K562 (cell line): ENCODE data around the gene GMIP. TPM values are rescaled to one million over a fixed set of nuclear protein-coding genes. Genes with fewer than 3 reads are reported as not detected.

ENCODE experiments used
- ATAC-seq: fragments of 200-7000 bp; cut with Tn5 transposase; 3 replicates; pipeline ENCODE4 v1.9.1; 2020; ENCODE audit warnings: moderate library complexity
- BruUV-seq: library from RNA; stranded (reverse); fragments of 400-500 nt; replicated peaks from 2 replicates; lab custom pipeline; 2021; lab: Mats Ljungman, UMichigan
- CTCF ChIA-PET: fragments of 300-600 bp; formaldehyde crosslinking; extraction: SDS; loops from one replicate; lab custom pipeline; 2021; ENCODE audit warnings: low intra/inter-chr PET ratio; lab: Yijun Ruan, JAX
- POLR2A ChIA-PET: fragments of 300-600, 350-650 bp; sonication (Branson Sonifier 250); formaldehyde crosslinking; extraction: SDS; loops from one replicate; lab custom pipeline; 2021; ENCODE audit warnings: antibody characterized with exemption, inconsistent platforms; lab: Yijun Ruan, JAX
- DNase-seq, 4 experiments: peaks; one replicate each; pipeline versions ENCODE4 v3.0.0 to v3.0.0-alpha.2; 2011 to 2018; ENCODE audit warnings: low spot score in 3 of 4, mixed read lengths in 3 of 4; ENCODE audit errors: extremely low read depth in 1 of 4
- FAIRE-seq: peaks from 2 replicates; lab custom pipeline; 2011; peaks lifted over from hg19 to GRCh38; lab: Jason Lieb, UNC
- H2AFZ ChIP-seq: 2 replicates; pipeline ENCODE4 v1.6.0; 2011; ENCODE audit warnings: low read depth, low read length, control low read depth, inconsistent platforms
- H3K27ac ChIP-seq: fragments of 200-600 bp; 3 replicates; pipeline ENCODE4 v1.8.0; 2011; ENCODE audit warnings: low read depth, mild to moderate bottlenecking, control low read depth, inconsistent platforms, low read length, moderate library complexity, mixed read lengths; ENCODE audit errors: extremely low read depth
- H3K27me3 ChIP-seq, 2 experiments: fragments of 300-600 bp in 1 of 2; 2 replicates in 1 of 2; 3 replicates in 1 of 2; pipeline versions ENCODE4 v1.6.0 to v1.8.0; 2011; ENCODE audit warnings: inconsistent platforms in 2 of 2, low read length in 2 of 2, mild to moderate bottlenecking in 1 of 2, mixed read lengths in 1 of 2, moderate library complexity in 1 of 2; ENCODE audit not compliant: control insufficient read depth in 2 of 2, insufficient read depth in 2 of 2
- H3K36me3 ChIP-seq: fragments of 300-600 bp; 3 replicates; pipeline ENCODE4 v1.8.0; 2011; ENCODE audit warnings: mild to moderate bottlenecking, low read length, inconsistent platforms; ENCODE audit not compliant: control insufficient read depth, insufficient read depth
- H3K4me1 ChIP-seq, 2 experiments: fragments of 200-600 bp in 1 of 2; replicated peaks in 1 of 2; 2 replicates in 1 of 2; 3 replicates in 1 of 2; pipeline versions ENCODE4 v1.5.1 to v1.8.0; 2011; ENCODE audit warnings: inconsistent platforms in 2 of 2, low read length in 2 of 2, mild to moderate bottlenecking in 1 of 2, mixed read lengths in 1 of 2, moderate library complexity in 1 of 2; ENCODE audit not compliant: control insufficient read depth in 2 of 2, insufficient read depth in 2 of 2
- H3K4me2 ChIP-seq: 2 replicates; pipeline ENCODE4 v1.6.1; 2011; ENCODE audit warnings: low read length, control low read depth, inconsistent platforms, mixed read lengths; ENCODE audit not compliant: insufficient read depth
- H3K4me3 ChIP-seq: fragments of 200-600 bp; sonication (generic), shearing (Covaris generic); 2 replicates; pipeline ENCODE4 v1.5.1; 2016; ENCODE audit warnings: control low read depth, inconsistent platforms
- H3K79me2 ChIP-seq: fragments of 200-600 bp; 3 replicates; pipeline ENCODE4 v1.8.0; 2011; ENCODE audit warnings: low read length, inconsistent platforms; ENCODE audit not compliant: control insufficient read depth, insufficient read depth
- H3K9ac ChIP-seq, 2 experiments: 2 replicates each; pipeline versions ENCODE4 v1.6.0 to v1.6.1; 2011; ENCODE audit warnings: low read depth in 2 of 2, low read length in 2 of 2, control low read depth in 1 of 2, inconsistent platforms in 1 of 2, mild to moderate bottlenecking in 1 of 2, mixed read lengths in 1 of 2; ENCODE audit not compliant: insufficient read depth in 1 of 2
- H3K9me1 ChIP-seq: one replicate; pipeline ENCODE4 v1.6.0; 2011; ENCODE audit warnings: inconsistent platforms, mild to moderate bottlenecking, low read length, moderate library complexity; ENCODE audit not compliant: control insufficient read depth, insufficient read depth
- H3K9me3 ChIP-seq: replicated peaks from 2 replicates; pipeline ENCODE4 v1.5.1; 2011; ENCODE audit warnings: low read depth, low read length, inconsistent platforms; ENCODE audit not compliant: control insufficient read depth, insufficient read depth
- H4K20me1 ChIP-seq: replicated peaks from 2 replicates; pipeline ENCODE4 v1.6.1; 2011; ENCODE audit warnings: low read length, inconsistent platforms, mixed read lengths; ENCODE audit not compliant: control insufficient read depth, insufficient read depth
- FIP1L1 ChIP-seq: fragments of 200-400 bp; formaldehyde crosslinking; IDR thresholded peaks from 2 replicates; pipeline ENCODE4 v1.6.1; 2018; ENCODE audit warnings: mild to moderate bottlenecking, low read depth, low read length; ENCODE audit not compliant: poor library complexity, severe bottlenecking
- POLR2G ChIP-seq: fragments of 200-400 bp; formaldehyde crosslinking; IDR thresholded peaks from 2 replicates; pipeline ENCODE4 v1.6.1; 2017; ENCODE audit warnings: low read depth, mild to moderate bottlenecking, antibody characterized with exemption, low read length, moderate library complexity
- SPI1 ChIP-seq: IDR thresholded peaks from 2 replicates; pipeline ENCODE4 v1.6.1; 2011; ENCODE audit warnings: low read depth, low read length, control low read depth, borderline replicate concordance
- TOE1 ChIP-seq, 2 experiments: fragments of 450-650 bp in 1 of 2; sonication (generic) in 1 of 2; formaldehyde crosslinking in 1 of 2; IDR thresholded peaks; 2 replicates each; pipeline versions ENCODE4 v1.7.1 to v1.8.0; 2016 to 2022; ENCODE audit warnings: borderline replicate concordance in 2 of 2, mild to moderate bottlenecking in 2 of 2, antibody characterized with exemption in 1 of 2, inconsistent platforms in 1 of 2, low read depth in 1 of 2, missing genetic modification reagents in 1 of 2, moderate library complexity in 1 of 2
- WGBS: fragments of 100-300 bp; shearing (Covaris generic); methylation state at CpG from one replicate; pipeline ENCODE4 v1.1.6; 2016; ENCODE audit warnings: low coverage, mixed read lengths; ENCODE audit not compliant: insufficient coverage; ENCODE audit errors: missing lambda C conversion rate; 5-methylcytosine and 5-hydroxymethylcytosine counted together
- in situ Hi-C: fragments of 300-500 bp; cut with MboI; formaldehyde crosslinking; loops from 4 replicates; pipeline ENCODE4 v1.15.0; 2018; ENCODE audit warnings: inconsistent platforms, mixed read lengths
- intact Hi-C: fragments of 100-400 bp; cut with micrococcal nuclease; formaldehyde crosslinking; loops from 2 replicates; pipeline ENCODE4 v1.14.2; 2022
- polyA plus RNA-seq, 8 experiments: library from polyadenylated mRNA; depleted of rRNA in 4 of 8; stranded (reverse) in 5 of 8; unstranded in 3 of 8; fragments of >200 nt; fragmentation: Nextera tagmentation in 2 of 8; fragmentation: Illumina TruSeq in 1 of 8; extraction: Ambion mirVana in 2 of 8; extraction: Trizol in 1 of 8; gene quantifications; 2 replicates each; pipeline versions ENCODE4 v1.2.1 to v1.2.3, GENCODE V29; 2011 to 2014; ENCODE audit warnings: inconsistent platforms in 1 of 8, missing spikeins in 1 of 8
- total RNA-seq, 7 experiments: library from RNA; depleted of rRNA in 6 of 7; stranded (reverse); fragments of >200 nt in 6 of 7; fragmentation: Illumina TruSeq in 2 of 7; extraction: Trizol in 2 of 7; gene quantifications; 2 replicates each; pipeline versions ENCODE4 v1.2.1 to v1.2.3, GENCODE V29; 2011 to 2021; ENCODE audit warnings: low replicate concordance in 1 of 7
- TF ChIP-seq, protein P1 (sequence below): fragments of 250-450 bp; sonication (Bioruptor Pico); IDR thresholded peaks from 2 replicates; pipeline ENCODE4 v1.8.0; 2021; ENCODE audit warnings: mild to moderate bottlenecking, moderate library complexity

The GMIP gene
- total and polyA plus RNA-seq, 9 of the 15 experiments (the other 6 are each of a cell fraction or from before 2014, with no cell fraction given), result 0.14 to 15.8 (median 3.2) TPM

DNA sequence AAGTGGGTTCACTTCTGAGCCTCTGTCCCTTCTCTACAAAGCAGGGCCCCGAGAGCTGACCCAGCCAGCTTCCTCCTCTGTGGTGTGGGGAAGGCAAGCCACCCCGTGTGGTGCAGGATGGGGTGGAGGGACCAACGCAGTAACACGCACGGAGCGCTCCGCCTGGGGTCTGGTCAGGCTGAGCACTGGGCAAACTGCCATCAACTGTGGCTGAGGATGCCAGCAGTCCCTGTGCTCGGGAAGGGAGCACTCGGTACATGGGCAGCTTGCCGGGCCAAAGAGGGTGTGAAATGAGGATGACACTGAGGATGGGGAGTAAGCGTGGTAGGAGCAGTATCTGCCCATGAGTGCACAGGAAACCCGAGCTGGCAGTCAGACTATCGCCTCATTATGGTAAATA lies 7.6 kb upstream of the GMIP start:
- Histone ChIP-seq H3K9ac (no peak overlapping the region; a peak in 1 of 4 replicates), H3K4me1 (peaks cover 0 to 4% of the 10 kb centered on the region in 2 experiments; a peak in 1 of 5 replicates), H3K36me3 (peaks cover 94% of the 10 kb centered on the region; the same call in 2 of the 3 replicates), H2AFZ (no peak overlapping the region), H3K9me3 (no peaks in the 10 kb centered on the region), H3K9me1 (no peaks in the 10 kb centered on the region), H3K4me2 (no peak overlapping the region), H3K79me2 (no peaks in the 10 kb centered on the region), H3K27ac (no peak overlapping the region), H3K4me3 (no peak overlapping the region), H3K27me3 (no peaks in the 10 kb centered on the region), H4K20me1 (no peaks in the 10 kb centered on the region)
- FAIRE-seq, result no peak
- BruUV-seq, result no TSS peak
- ChIA-PET CTCF (no interaction called here), POLR2A (interaction anchor here (5.6 kb wide), 1 partner anchor 11 kb away, joined by 40 read pairs; the partner anchor contains the start of gene ATP13A1)
- ATAC-seq, result no peak
- no peak for DNase-seq
- in situ Hi-C loops (no loop called here), intact Hi-C loops (no loop called here)
- peak; percentile 47; the same call in 1 of the 2 replicates for TF ChIP-seq POLR2G
- TF ChIP-seq, protein P1, sequence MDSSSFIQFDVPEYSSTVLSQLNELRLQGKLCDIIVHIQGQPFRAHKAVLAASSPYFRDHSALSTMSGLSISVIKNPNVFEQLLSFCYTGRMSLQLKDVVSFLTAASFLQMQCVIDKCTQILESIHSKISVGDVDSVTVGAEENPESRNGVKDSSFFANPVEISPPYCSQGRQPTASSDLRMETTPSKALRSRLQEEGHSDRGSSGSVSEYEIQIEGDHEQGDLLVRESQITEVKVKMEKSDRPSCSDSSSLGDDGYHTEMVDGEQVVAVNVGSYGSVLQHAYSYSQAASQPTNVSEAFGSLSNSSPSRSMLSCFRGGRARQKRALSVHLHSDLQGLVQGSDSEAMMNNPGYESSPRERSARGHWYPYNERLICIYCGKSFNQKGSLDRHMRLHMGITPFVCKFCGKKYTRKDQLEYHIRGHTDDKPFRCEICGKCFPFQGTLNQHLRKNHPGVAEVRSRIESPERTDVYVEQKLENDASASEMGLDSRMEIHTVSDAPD (CRISPR knock-in tag), result no peak
- WGBS, result 90% methylated on average over 8 of the region's 13 CpGs

DNA sequence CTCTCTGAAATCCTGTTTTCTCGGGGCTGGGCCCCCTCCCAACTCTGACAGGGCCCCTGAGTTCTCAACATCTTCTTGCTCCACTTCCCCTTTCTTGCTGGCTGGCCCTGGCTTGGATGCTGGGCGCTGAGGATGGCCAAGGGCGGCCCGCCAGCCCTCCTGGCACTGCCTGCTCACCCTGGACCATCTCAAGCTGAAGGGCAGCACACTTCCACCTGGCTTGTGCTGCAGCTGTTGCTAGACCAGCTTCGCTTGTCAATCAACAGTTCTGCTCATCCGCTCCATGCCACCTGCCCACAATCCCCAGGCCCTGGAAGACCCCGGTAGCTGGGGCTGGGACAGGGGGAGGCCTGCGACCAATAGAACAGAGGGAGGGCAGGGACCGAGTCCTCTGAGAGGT lies 6.9 kb upstream of the GMIP start:
- Histone ChIP-seq H4K20me1 (no peaks in the 10 kb centered on the region), H3K4me2 (no peak overlapping the region), H3K79me2 (no peaks in the 10 kb centered on the region), H3K9ac (no peak overlapping the region), H3K4me3 (no peak overlapping the region), H3K27me3 (no peaks in the 10 kb centered on the region), H3K4me1 (peaks cover 0 to 5% of the 10 kb centered on the region in 2 experiments; a peak in 1 of 5 replicates), H3K9me1 (no peaks in the 10 kb centered on the region), H3K36me3 (peaks cover 93% of the 10 kb centered on the region; the same call in 2 of the 3 replicates), H2AFZ (no peak overlapping the region), H3K27ac (no peak overlapping the region), H3K9me3 (no peaks in the 10 kb centered on the region)
- ChIA-PET POLR2A (interaction anchor here (0.5 to 5.6 kb wide), 2 partner anchors 12 to 118 kb away, joined by 3 to 40 read pairs; partner anchors contain the start of gene ATP13A1), CTCF (no interaction called here)
- FAIRE-seq (no peak), DNase-seq (no peak), ATAC-seq (no peak)
- in situ Hi-C loops (no loop called here), intact Hi-C loops (no loop called here)
- TF ChIP-seq TOE1 (IDR thresholded peaks at IDR 0.05; ENCODE audit: borderline replicate concordance) (no peak), TOE1 (CRISPR knock-in tag; IDR thresholded peaks at IDR 0.05; ENCODE audit: borderline replicate concordance, low read depth) (no peak), SPI1 (peak; percentile 71; the same call in 1 of the 2 replicates), POLR2G (peak; percentile 33; the same call in 1 of the 2 replicates), FIP1L1 (no peak)
- WGBS, result 92% methylated on average over 5 of the region's 9 CpGs
- no TSS peak for BruUV-seq
